Left forelimb (tissue), 1 donor: ENCODE data around the gene ZC3H12D.
A peak's percentile ranks its signal among the peaks of the same experiment; 100 is the strongest.
"Not testable (repeated sequence)": the region's sequence is repeated elsewhere in the genome, so short reads cannot be mapped to it uniquely, and the experiment has no call there.

ENCODE experiments used
- DNase-seq: peaks from one replicate; pipeline ENCODE4 v3.0.0-alpha.2; 2018; ENCODE audit warnings: low spot score

The ZC3H12D gene

GRCh38 chr6:149458806-149459205 lies 26.0 kb downstream of the ZC3H12D start:
- no peak for DNase-seq

- DNase-seq, result no peak
Measured at GRCh38 chr6:149458196-149458595, 26.6 kb downstream of the ZC3H12D start.

DNA sequence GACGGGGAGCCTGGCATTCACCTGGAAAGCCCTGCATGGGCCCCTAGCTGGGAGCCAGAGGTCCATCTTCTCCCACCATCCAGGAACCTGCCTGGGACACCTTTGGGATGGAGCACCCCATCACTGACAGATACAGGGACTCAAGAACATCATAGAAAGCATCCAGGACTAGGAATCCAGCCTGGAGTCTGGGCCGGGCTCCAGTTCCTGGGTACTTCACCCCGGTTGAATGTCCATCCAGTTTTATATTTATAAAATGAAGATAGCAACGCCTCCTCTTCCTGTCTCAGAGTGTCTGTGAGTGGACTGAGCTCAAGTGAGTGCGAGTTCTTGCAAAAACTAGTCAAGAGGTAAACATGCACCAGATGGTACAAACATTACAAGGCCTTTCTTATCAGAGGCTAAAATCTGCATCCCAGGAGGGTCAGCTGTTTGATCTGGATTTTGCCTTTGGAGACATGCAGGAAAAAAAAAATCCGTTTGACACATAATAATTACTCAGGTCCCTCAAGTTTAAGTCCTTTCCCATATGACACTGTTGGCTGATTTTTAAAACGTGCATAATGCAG lies 27.4 kb downstream of the ZC3H12D start:
- DNase-seq, result no peak

DNA sequence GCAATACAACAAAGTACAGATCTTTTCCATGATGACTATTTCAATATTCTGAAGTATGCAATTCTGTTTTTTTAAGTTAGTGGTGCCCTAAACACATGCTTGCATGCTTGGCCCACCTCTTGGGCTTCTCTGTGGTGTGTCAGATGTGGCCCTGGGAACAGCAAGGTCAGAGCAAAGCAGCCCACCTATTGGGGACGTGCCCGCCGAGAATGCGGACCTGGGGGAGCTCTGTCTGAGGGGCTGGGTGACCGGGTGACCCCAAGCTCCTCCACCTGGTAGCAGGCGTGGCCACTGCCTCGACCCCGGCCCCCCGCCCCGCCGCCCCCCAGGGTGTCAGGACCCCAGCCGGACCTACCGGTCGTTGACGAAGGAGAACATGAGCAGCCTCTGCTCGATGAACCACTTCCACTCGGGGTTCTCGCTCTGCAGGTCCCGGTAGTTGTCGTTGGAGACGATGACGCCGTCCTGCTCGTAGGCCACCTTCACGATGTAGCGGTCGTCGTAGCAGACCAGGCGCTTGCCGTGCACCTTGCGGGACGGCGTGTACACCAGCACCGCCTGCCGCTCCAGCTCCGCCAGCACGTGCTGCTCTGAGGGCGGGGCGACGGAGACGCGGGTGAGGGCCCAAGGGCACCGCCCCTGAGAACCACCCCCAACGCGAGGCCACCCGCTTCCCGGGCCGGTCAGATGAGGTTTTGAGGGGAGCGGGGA lies 28.3 kb downstream of the ZC3H12D start:
- no peak for DNase-seq

DNA sequence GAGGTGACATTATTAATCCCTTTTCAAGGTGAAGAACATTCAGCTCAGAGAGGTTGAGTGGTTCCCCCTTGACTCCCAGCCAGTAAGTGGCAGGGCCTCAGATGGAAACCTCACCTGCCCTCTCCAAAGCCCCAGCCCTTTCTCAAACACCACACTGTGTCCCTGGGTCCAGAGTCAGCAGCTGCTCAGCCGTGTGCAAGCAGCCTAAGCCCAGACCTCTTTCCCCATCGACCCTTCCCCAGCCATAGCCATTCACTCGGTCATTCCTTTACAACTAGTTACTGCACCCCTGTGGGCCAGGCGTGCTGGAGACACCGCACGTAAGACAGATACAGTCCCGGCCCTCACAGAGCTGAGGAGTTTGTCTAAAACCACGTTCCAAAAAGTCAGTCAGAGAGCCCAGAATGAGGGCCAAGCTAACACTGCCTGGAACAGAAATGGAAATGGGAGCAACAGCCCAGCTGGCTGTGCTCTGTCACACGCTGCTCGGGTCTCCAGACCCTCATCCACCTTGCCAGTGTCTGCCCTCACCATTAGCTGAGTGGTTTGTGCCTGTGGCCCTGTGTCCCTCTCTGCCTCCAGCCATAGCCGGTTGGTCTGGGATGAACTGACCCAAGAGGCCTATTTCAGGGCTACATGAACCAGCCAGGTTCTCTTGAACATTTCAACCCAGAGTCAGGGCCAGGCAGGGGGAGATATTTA lies 29.6 kb downstream of the ZC3H12D start:
- no peak for DNase-seq

DNA sequence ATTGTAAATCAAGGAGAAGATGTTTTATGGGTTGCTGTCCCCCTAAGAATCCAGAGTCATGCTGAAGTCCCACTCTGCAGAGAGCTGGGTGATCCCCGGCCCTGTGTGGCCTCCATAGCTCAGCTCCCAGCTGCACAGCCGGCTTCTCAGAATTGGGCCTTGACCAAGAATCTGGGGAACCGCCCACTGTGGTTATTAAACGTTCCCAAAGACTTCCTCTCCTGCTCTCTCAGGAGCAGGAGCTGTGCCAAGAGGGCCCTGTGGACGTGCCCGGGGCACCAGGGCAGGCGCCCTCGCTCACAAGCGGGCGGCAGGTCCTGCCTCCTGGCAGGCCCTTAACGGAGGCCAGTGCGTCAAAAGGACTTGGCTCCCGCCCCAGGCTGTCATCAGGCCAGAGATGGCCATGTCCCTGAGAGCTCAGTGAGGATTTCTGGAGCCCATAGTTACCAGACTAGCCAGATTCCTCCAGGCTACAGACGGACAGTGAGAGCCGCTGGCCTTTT lies 30.4 kb downstream of the ZC3H12D start:
- DNase-seq, result peak; percentile 88

GRCh38 chr6:149453597-149454345 lies 31.0 kb downstream of the ZC3H12D start:
- no peak for DNase-seq

GRCh38 chr6:149452037-149452939 lies 32.5 kb downstream of the ZC3H12D start:
- no peak for DNase-seq

DNA sequence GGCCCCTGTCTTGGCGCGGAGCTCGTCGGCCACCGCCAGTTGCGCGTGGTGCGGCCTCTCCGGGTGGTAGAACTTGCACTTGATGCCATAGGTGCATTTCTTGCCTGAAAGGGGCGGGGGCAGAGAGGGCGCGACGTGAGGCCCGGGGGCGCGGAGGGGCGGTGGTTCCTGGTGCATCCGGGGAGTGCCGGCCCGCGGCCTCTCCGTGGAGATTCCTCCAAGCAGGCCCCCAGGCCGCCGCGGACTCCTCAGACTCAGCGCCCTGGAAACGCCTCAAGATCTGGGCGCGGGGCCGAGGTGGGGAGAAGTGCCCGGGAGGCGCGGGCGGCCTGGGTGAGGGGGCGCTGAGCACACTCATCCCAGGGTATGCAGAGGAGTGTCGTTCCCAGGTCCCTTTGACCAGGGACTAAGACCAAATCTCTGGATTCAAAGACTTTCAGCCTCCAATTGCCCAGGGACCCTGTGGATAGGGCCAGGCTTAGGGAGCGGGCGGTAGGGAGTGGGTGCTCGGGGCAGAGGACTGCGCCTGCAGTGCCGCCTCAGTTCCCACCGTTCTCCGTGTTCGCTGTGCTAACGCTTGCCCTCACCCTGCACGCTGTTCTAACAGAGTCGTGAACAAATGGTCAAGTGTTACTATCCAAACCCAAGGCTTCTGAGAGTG lies 33.3 kb downstream of the ZC3H12D start:
- DNase-seq, result no peak

DNA sequence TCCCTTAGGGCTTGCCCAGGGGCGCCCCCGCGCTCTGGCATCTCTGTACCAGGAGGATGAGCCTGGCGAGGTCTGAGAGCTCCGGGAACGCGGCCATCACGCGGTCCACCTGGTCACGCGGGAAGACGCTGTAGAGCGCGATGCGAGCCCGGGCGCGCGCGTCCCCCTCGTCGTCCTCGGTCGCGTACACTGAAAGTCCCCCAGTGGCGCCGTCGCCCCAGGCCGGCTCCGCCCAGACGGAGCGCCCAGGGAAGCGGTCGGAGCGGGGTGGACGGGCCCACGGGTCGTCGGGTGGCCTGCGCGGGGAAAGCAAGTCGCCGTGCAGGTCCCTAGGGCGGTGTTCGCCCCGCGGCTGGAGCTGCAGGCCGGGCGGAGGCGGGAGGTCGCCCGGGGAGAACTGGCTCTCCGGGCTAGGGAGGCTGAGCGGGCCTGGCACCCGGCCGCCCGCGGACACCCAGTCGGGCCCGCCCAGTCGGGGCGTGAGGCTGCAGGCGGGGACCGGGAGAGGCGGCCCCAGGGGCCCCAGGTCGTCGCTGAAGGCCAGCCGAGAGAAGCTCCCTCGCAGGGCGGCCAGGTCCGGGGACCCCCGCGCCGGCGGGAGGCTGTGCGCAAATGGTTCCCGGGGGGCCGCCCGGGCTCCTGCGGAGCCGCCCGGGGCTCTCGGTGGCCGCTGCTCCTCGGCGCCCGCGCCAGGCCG lies 34.0 kb downstream of the ZC3H12D start:
- DNase-seq, result no peak

DNA sequence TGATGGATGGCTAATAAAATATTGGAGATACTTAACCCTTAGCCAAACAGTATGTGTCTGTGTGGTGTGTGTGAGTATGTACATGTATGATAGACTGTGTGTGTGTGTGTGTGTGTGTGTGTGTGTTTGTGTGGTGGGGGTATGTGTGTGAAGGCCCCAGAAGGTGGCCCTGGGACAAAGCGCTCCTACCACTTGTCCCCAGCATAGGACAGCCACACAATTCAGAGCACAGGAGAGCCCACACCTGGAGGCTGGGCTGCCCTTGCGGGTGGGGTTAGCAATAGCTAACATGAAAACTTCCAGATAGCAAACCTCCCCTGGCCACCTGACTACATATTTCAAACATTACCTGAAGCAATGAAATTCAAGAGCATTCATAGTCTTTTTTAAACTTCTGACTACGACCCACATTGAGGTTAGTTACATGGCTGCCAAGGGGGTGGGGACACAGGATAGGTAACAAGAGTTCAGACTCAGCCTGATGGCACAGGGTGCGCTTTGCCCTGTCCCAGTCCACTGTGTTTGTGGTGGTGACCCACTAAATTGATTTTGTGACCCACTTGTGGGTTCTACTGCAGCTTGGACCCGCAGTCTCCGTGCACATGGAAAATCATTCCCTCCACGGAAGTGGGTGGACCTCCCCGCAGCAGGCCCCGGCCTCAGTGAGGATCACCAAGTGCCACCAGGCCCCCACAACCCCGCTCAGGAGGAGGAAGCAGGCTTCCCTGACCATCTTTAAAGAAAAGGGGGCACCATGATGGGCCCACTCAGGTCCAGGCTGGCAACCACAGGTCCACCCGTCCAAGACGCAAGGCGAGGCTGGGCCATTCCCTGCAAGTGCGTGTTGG lies 34.8 kb downstream of the ZC3H12D start:
- DNase-seq, result no peak

GRCh38 chr6:149448821-149449453 lies 35.9 kb downstream of the ZC3H12D start:
- DNase-seq, result no peak

- DNase-seq, result no peak
Measured at GRCh38 chr6:149446791-149447376, 37.9 kb downstream of the ZC3H12D start.

DNA sequence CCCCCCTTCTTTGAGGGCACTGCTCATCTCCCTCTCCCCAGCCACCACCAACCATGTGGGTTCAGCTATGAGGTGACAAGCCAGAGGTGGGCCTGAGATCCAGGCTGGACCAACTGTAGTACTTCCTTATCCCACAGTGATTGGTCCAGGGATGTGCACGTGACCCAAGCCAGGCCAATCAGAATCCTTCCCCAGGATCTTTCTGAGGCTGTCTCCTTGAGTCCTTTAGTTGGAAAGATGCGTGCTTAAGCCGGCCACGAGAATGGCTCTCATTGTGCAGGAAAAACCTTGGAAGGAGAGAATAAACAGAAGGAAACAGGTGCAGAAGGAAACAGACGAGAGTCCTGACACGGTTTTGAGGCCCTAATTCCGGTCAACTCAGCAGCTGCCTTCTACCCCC lies 39.2 kb downstream of the ZC3H12D start:
- DNase-seq, result no peak

GRCh38 chr6:149445095-149445466 lies 39.7 kb downstream of the ZC3H12D start:
- no peak for DNase-seq

- not testable (repeated sequence) for DNase-seq
Measured at GRCh38 chr6:149444360-149445094, 40.3 kb downstream of the ZC3H12D start.

GRCh38 chr6:149443411-149444181 lies 41.2 kb downstream of the ZC3H12D start:
- DNase-seq, result no peak
